Measurements from ENCODE around the gene ABLIM2. TPM values are rescaled to one million over a fixed set of nuclear protein-coding genes. Genes with fewer than 3 reads are reported as not detected.

Gene ABLIM2
- total and polyA plus RNA-seq, 10 of the 15 experiments (the other 5 are each of a cell fraction or from before 2014, with no cell fraction given) = 0.03 to 0.15 (median 0.05) TPM; not detected in 7

GRCh38 chr4:8079916-8080753 is 78.5 kb downstream of the ABLIM2 start:
- DNase-seq (ENCODE audit: low read depth, low spot score) (no peak), ATAC-seq (no peak), FAIRE-seq (no peak)
- no peak overlapping the region for H3K4me2 ChIP-seq (ENCODE audit: control insufficient read depth, insufficient read depth)
- ChIA-PET SMC1A (ENCODE audit: uncharacterized antibody, unreplicated experiment) (no interaction called here), POLR2A (no interaction called here), RAD21 (ENCODE audit: unreplicated experiment) (no interaction called here), CTCF (no interaction called here)
- no peaks in the 10 kb centered on the region for H4K20me1 ChIP-seq (ENCODE audit: control insufficient read depth, insufficient read depth)
- WGBS (ENCODE audit: insufficient coverage, insufficient replicate concordance, low lambda C conversion rate, missing lambda C conversion rate) = 24% methylated on average over 20 of the region's 21 CpGs
- no peak overlapping the region for H3K27ac ChIP-seq (ENCODE audit: control insufficient read depth, insufficient read depth)
- H3K4me3 ChIP-seq = no peak overlapping the region
- BruUV-seq (replicated peaks) = no TSS peak
- intact Hi-C loops (cut with micrococcal nuclease; ENCODE audit: unreplicated experiment) = no loop called here
- no peaks in the 10 kb centered on the region for H3K9me3 ChIP-seq (replicated peaks; ENCODE audit: control insufficient read depth, insufficient read depth, low read length)
- no peak overlapping the region for H3K9ac ChIP-seq (ENCODE audit: control insufficient read depth, insufficient read depth, low read length)
- H3K4me1 ChIP-seq (ENCODE audit: control insufficient read depth, insufficient read depth, low read length) = no peaks in the 10 kb centered on the region
- H2AFZ ChIP-seq (ENCODE audit: control insufficient read depth, low read depth, low read length) = no peak overlapping the region
- H3K79me2 ChIP-seq (ENCODE audit: control insufficient read depth, insufficient read depth, low read length) = no peaks in the 10 kb centered on the region
- in situ Hi-C loops (cut with MboI) = no loop called here
- H3K36me3 ChIP-seq (ENCODE audit: control insufficient read depth in 2 of 2, insufficient read depth in 2 of 2, low read length in 1 of 2) = no peaks in the 10 kb centered on the region
- no peaks in the 10 kb centered on the region; a peak in 2 of 4 replicates for H3K27me3 ChIP-seq (replicated peaks in 1 of 2; ENCODE audit: control insufficient read depth in 2 of 2, insufficient read depth in 2 of 2, low read length in 1 of 2)
- TF ChIP-seq ZZZ3 (IDR thresholded peaks at IDR 0.05; ENCODE audit: control insufficient read depth, insufficient read length, low read depth) (no peak), CBX3 (IDR thresholded peaks at IDR 0.05; ENCODE audit: borderline replicate concordance, low read depth) (no peak), TCF3 (IDR thresholded peaks at IDR 0.05; ENCODE audit: borderline replicate concordance, insufficient read depth, low read depth, low read length) (no peak), CEBPB (IDR thresholded peaks at IDR 0.05; ENCODE audit: borderline replicate concordance in 1 of 2, low read depth in 2 of 2, low read length in 2 of 2) (no peak), WRNIP1 (IDR thresholded peaks at IDR 0.05; ENCODE audit: borderline replicate concordance, low read depth, low read length) (no peak), BMI1 (IDR thresholded peaks at IDR 0.05; ENCODE audit: borderline replicate concordance) (no peak), ZNF622 (IDR thresholded peaks at IDR 0.05) (no peak), CEBPZ (IDR thresholded peaks at IDR 0.05; ENCODE audit: low read depth, low read length) (no peak), CHD4 (IDR thresholded peaks at IDR 0.05) (no peak), NFIC (IDR thresholded peaks at IDR 0.05; ENCODE audit: low read depth, low read length) (no peak), E2F8 (IDR thresholded peaks at IDR 0.05; ENCODE audit: low read depth, partially characterized antibody) (no peak)
- TF ChIP-seq, protein P1, sequence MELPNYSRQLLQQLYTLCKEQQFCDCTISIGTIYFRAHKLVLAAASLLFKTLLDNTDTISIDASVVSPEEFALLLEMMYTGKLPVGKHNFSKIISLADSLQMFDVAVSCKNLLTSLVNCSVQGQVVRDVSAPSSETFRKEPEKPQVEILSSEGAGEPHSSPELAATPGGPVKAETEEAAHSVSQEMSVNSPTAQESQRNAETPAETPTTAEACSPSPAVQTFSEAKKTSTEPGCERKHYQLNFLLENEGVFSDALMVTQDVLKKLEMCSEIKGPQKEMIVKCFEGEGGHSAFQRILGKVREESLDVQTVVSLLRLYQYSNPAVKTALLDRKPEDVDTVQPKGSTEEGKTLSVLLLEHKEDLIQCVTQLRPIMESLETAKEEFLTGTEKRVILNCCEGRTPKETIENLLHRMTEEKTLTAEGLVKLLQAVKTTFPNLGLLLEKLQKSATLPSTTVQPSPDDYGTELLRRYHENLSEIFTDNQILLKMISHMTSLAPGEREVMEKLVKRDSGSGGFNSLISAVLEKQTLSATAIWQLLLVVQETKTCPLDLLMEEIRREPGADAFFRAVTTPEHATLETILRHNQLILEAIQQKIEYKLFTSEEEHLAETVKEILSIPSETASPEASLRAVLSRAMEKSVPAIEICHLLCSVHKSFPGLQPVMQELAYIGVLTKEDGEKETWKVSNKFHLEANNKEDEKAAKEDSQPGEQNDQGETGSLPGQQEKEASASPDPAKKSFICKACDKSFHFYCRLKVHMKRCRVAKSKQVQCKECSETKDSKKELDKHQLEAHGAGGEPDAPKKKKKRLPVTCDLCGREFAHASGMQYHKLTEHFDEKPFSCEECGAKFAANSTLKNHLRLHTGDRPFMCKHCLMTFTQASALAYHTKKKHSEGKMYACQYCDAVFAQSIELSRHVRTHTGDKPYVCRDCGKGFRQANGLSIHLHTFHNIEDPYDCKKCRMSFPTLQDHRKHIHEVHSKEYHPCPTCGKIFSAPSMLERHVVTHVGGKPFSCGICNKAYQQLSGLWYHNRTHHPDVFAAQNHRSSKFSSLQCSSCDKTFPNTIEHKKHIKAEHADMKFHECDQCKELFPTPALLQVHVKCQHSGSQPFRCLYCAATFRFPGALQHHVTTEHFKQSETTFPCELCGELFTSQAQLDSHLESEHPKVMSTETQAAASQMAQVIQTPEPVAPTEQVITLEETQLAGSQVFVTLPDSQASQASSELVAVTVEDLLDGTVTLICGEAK (IDR thresholded peaks at IDR 0.05; ENCODE audit: borderline replicate concordance) = no peak
